GM10847 (cell line): ENCODE results near the gene KRTAP4-2.
"Not testable (repeated sequence)": the region's sequence is repeated elsewhere in the genome, so short reads cannot be mapped to it uniquely, and the experiment has no call there.

Experiments used
- POLR2A ChIP-seq: IDR thresholded peaks from 2 replicates; pipeline ENCODE4 v1.6.1; 2011; ENCODE audit not compliant: insufficient read length; ENCODE audit errors: extremely low read depth

Gene KRTAP4-2

DNA sequence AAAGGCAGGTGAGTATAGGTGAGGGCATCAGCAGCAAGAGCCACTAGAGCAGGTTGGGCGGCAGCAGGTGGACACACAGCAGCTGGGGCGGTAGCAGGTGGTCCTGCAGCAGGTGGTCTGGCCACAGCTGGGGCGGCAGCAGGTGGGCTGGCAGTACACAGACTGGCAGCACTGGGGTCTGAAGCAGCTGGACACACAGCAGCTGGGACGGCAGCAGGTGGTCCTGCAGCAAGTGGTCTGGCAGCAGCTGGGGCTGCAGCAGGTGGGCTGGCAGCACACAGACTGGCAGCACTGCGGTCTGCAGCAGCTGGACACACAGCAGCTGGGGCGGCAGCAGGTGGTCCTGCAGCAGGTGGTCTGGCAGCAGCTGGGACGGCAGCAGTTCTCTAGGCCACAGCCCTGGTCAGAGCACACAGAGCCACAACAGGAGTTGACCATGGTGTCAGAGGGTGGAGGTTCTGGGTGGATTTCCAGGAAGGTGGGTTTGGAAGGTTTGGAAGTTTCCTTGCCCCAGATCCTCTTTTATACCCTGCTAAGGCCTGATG, at the start of gene KRTAP4-2:
KRTAP4-2 (minus strand) TSS at position 495 of the 545 bp plus-strand sequence; CDS start at position 438, 57 bp downstream.
- no peak for TF ChIP-seq POLR2A

DNA sequence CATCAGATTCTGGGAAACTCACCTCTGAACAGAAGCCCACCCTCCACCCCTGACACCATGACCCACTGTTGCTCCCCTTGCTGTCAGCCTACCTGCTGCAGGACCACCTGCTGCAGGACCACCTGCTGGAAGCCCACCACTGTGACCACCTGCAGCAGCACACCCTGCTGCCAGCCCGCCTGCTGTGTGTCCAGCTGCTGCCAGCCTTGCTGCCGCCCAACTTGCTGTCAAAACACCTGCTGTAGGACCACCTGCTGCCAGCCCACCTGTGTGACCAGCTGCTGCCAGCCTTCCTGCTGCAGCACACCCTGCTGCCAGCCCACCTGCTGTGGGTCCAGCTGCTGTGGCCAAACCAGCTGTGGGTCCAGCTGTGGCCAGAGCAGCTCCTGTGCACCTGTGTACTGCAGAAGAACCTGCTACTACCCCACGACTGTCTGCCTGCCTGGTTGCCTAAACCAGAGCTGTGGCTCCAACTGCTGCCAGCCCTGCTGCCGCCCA, 48.6 kb upstream of the KRTAP4-2 start, which contains the start of gene KRTAP9-2:
KRTAP9-2 (plus strand) TSS at position 51 of the 498 bp plus-strand sequence; CDS start at position 58, 7 bp downstream.
- not testable (repeated sequence) for TF ChIP-seq POLR2A

DNA sequence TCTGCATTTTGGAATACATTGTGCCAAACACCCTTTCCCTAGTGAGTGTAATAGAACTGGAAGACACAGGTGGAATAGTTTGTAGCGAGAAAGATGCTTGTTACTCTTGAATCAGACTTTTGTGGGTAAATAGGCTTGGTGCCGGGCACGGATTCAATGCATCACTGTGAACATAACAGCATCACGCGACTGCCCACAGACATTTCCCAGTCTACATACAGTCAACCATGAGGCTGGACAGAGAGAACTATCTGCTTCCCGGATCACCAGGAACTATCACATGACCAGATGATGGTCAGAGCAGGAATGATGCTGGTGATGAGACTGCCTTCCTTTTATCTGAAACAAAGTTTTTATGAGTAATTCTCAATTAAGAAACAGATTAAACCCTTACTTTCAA, 48.0 kb upstream of the KRTAP4-2 start:
- TF ChIP-seq POLR2A, result no peak

DNA sequence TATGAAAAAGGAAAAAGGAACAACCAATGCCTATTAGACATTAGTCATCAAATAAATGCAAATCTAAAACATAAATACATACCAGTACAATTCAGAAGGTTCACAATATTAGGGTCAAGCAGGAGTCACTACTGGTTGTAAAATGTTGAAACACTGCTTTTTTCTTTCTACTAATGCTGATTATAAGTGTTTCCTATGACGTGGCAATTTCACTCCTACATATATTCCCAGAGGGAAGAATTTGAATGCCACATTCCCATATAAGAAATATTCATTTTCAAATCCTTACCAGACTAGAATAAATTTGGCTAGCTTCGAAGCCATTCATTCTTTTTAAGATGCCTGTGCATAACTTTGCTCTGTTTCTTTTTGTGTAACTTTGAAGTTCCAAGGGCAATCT, 45.8 kb upstream of the KRTAP4-2 start:
- no peak for TF ChIP-seq POLR2A

DNA sequence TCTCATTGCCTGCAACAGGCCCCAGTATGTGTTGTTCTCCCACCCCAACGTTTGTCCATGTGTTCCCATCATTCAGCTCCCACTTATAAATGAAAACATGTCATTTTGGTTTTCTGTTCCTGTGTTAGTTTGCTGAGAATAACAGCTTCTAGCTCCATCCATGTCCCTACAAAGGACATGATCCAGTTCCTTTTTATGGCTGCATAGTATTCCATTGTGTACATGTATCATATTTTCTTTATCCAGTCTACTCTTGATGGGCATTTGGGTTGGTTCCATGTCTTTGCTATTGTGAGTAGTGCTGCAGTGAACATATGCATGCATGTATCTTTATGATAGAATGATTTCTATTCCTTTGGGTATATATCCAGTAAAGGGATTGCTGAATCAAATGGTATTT, 37.7 kb upstream of the KRTAP4-2 start:
- TF ChIP-seq POLR2A, result no peak

DNA sequence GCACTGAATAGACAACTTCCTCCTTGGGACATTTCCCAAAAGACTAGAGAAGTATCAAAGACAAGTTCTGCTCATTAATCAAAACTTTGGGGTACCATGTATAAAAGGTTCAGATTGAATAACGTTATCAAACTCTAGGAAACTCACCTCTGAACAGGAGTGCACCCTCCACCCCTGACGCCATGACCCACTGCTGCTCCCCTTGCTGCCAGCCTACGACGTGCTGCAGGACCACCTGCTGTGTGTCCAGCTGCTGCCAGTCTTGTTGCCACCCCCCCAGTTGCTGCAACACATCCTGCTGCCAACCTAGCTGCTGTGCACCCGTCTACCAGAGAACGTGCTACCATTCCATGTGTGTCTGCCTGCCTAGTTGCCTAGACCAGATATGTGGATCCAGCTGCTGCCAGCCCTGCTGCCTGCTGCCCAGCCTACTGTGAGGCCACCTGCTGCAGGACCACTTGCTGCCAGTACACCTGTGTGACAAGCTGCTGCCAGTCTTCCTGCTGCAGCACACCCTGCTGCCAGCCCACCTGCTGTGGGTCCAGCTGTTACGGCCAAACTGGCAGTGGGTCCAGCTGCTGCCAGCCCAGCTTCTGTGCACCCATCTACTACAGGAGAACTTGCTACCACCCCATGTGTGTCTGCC, 34.6 kb upstream of the KRTAP4-2 start:
- no peak for TF ChIP-seq POLR2A

DNA sequence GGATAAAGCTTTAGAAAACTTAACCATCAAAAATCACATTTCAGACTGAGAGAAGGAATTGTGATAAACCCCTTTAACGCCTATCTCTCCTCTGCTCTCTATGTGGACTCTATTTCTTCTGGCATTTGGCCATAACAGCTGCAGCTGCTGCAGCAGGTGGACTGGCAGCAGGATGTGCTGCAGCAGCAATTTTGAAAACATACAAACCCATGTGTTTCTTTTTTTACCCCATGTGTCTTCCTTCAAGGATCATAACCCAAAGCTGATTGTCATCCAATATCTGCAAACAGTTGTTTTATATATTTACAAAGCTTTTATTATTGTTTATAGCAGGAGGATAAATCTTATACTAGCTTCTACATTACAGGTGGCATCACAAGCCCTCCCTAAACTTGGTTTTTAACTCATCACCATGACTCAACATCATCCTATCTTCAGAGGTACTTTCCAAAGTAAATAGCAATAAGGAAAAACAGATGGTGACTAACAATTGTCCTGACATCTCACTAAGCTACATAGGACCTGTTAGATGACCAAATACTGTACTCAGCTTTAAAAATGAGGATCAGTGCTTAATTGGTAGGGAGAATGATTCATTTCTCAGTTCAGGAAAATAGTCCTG, 33.9 kb upstream of the KRTAP4-2 start:
- TF ChIP-seq POLR2A, result no peak

DNA sequence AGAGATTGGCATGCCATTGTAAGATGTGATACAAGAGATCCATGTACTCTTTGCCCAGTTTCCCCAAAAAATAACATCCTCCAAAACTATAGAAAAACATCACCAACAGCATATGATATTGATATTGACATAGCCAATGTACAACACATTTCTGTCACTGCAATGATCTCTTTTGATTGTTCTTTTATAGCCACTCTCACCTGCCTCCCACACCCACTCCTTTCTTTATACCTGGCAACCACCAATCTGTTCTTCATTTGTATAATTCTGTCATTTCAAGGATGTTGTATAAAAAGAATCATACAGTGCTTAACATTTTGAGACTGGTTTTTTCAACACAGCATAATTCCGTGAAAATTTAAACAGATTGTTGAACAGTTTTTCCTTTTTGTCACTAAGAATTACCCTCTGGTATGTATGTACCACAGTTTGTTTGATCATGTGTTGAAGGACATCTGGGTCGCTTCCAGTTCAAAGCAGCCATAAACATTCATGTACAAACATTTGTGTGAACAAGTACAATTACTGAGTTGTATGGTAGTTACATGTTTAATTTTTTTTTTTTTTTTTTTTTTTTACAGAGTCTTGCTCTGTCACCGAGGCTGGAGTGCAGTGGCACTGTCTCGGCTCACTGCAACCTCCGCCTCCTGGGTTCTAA, 21.5 kb upstream of the KRTAP4-2 start:
- TF ChIP-seq POLR2A, result no peak

DNA sequence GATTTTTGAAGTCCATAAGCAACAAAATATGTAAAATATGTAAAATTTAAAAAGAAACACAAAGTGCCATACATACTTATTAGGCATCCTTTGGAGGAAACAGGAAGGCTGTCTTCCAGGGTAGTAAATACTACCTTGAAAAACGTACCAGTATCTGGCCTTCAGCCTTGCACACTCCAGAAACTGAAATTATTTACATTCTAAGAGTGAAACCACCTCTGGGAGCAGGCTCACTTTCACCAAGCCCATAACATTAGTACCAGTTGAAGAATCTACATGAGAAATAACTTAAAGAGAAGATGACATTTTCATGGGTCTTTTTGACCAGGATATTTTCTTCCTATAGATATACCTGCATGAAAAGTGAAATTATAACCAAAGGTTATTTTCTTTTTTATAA, 18.0 kb upstream of the KRTAP4-2 start:
- no peak for TF ChIP-seq POLR2A

DNA sequence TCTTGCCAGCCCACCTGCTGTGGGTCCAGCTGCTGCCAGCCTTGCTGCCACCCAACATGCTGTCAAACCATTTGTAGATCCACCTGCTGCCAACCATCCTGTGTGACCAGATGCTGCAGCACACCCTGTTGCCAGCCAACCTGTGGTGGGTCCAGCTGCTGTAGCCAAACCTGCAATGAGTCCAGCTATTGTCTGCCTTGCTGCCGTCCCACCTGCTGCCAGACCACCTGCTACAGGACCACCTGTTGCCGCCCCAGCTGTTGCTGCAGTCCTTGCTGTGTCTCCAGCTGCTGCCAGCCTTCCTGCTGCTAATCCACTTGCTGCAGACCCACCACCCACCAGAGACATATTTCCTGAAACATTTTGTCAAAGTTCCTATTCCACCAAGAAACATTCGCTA, 12.3 kb upstream of the KRTAP4-2 start:
- TF ChIP-seq POLR2A, result no peak

DNA sequence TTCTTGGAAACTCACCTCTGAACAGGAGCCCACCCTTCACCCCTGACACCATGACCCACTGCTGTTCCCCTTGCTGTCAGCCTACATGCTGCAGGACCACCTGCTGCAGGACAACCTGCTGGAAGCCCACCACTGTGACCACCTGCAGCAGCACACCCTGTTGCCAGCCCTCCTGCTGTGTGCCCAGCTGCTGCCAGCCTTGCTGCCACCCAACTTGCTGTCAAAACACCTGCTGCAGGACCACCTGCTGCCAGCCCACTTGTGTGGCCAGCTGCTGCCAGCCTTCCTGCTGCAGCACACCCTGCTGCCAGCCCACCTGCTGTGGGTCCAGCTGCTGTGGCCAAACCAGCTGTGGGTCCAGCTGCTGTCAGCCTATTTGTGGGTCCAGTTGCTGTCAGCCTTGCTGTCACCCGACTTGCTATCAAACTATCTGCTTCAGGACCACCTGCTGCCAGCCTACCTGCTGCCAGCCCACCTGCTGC, 11.9 kb upstream of the KRTAP4-2 start, which contains the start of gene KRTAP9-1:
KRTAP9-1 (plus strand) TSS at position 51 of the 482 bp plus-strand sequence; CDS start at position 51, 0 bp downstream.
- TF ChIP-seq POLR2A, result not testable (repeated sequence)

DNA sequence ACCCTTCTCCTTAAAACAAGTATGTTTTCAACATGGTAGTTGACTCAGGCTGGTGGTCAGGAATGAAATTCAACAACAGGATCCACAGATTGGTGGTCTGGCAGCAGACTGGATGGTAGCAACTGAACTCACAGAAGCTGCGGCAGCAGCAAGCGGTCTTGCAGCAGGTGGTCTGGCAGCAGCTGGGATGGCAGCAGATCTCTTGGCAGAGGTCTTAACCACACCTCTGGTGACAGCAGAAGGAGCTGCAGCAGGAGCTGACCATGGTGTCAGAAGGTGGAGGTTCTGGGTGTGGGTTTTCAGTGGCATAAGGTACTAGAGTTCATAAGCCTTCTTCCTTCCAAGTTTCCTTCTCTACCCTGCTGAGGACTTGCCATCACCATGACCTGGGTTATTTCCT, 8.9 kb upstream of the KRTAP4-2 start:
- TF ChIP-seq POLR2A, result no peak

DNA sequence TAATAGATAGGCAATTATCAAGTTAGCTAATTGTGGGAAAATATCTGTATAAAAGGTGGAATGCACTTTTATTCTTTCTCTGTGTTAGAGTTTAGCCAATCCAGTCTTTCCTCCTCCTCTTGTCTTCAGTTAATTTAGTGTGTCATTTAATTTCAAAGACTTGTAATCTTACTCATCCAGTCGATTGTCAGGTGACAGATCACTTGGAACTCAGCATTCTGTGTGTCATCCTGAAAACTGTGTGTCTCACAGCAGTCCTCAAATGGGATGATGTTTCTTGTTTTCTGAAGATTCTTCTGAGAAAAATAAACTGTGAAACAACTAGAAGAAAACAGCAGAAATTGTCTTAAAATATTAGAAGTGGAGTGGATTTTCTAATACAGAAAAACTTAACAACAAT, 7.0 kb upstream of the KRTAP4-2 start:
- no peak for TF ChIP-seq POLR2A

DNA sequence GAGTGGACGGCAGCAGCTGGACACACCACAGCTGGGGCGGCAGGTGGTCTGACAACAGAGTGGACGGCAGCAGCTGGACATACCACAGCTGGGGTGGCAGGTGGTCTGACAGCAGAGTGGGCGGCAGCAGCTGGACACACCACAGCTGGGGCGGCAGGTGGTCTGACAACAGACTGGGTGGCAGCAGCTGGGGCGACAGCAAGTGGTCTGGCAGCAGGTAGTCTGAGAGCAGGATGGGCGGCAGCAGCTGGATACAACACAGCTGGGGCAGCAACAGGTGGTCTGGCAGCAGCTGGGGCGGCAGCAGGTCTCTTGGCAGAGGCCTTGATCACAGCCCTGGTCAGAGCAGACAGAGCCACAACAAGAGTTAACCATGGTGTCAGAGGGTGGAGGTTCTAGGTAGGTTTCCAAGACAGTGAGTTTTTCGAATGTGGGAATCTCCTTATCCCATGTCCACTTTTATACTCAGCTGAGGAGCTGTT, 6.5 kb upstream of the KRTAP4-2 start, which contains the start of gene KRTAP4-1:
KRTAP4-1 (minus strand) TSS at position 432 of the 482 bp plus-strand sequence; CDS start at position 375, 57 bp downstream.
- no peak for TF ChIP-seq POLR2A
